ENCODE data around the gene TFE3.

Gene TFE3

GRCh38 chrX:49060914-49061313, 17.8 kb upstream of the TFE3 start:
- no peak for DNase-seq (ENCODE audit: low read depth in 2 of 2)

DNA sequence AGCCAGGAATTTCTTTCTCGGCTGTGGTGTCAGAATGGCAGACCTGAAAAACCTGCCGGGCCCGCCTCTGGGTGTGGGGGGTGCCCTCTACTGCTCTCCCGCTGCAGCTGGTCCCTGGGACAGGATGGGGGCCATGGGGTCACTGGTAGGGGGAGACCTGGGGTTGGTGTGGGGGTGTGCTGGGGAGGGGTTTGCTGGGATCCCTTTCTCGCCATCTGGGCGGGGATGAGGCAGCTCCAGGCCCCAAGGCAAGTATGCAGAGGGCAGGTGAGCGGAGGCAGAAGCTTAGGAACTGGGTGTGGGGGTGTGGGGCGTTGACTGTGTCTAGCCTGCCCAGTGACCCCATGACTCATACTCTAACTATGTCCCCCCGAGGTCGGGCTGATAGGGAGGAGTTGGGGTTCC, 16.5 kb upstream of the TFE3 start:
- DNase-seq (ENCODE audit: low read depth in 2 of 2) = no peak

GRCh38 chrX:49059201-49059600, 16.0 kb upstream of the TFE3 start:
- DNase-seq (ENCODE audit: low read depth in 2 of 2) = no peak

DNA sequence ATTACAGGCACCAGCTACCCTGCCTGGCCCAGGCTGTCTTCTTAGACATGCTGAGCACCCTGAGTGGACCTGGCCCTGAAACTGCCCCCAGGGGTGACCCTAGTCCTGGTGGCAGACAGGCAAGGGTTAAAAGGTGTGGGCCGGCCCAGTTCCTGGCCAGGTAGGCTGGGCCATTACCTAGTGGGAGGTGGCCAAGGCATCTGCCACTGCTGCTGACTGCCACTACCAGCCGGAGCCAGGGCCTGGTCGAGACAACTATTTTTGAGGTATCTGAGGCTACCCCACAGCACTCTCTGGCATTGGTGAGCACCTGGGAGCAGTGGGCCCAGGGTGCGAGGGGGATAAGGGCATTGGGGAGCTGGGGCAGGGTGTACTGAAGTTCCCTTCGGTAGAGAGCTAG, 15.6 kb upstream of the TFE3 start, which contains the start of gene CCDC120:
Gene CCDC120, plus strand, starts transcription at position 206 of the 400 bp plus-strand sequence. CDS start 3,043 bp downstream, outside the sequence.
- DNase-seq (ENCODE audit: low read depth in 2 of 2) = no peak

DNA sequence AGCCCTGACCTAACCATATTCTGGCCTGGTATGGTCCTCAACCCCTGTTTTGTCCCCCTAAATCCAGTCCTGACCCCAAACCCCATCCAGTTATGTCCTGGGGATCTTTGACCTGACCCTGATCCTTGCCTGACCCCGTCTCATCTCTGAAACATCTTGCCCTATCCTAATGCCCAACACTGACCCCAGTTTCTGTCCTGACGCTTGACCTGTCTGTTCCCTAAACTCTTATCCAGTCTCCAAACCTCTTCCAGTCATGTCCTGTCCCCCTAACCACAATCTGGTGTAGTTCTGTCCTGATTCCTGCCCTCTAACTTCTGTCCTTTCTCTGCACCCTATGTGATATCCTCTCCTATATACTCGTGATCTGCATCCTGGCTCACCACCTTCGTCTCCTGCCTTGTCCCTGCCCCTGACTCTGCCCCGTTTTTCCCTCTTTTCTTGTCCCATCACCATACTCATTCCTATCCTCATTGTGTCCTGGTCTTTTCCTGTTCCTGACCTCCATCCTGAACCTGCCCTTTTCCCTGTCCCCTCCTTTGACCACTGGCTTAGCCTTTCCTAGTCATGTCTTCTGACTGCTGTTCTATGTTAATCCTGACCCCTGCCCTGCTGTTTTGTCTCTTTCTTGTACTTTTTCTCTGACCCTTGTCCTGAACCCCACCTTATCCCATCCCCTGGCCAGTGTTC, 11.1 kb upstream of the TFE3 start:
- no peak for DNase-seq (ENCODE audit: low read depth in 2 of 2)

DNA sequence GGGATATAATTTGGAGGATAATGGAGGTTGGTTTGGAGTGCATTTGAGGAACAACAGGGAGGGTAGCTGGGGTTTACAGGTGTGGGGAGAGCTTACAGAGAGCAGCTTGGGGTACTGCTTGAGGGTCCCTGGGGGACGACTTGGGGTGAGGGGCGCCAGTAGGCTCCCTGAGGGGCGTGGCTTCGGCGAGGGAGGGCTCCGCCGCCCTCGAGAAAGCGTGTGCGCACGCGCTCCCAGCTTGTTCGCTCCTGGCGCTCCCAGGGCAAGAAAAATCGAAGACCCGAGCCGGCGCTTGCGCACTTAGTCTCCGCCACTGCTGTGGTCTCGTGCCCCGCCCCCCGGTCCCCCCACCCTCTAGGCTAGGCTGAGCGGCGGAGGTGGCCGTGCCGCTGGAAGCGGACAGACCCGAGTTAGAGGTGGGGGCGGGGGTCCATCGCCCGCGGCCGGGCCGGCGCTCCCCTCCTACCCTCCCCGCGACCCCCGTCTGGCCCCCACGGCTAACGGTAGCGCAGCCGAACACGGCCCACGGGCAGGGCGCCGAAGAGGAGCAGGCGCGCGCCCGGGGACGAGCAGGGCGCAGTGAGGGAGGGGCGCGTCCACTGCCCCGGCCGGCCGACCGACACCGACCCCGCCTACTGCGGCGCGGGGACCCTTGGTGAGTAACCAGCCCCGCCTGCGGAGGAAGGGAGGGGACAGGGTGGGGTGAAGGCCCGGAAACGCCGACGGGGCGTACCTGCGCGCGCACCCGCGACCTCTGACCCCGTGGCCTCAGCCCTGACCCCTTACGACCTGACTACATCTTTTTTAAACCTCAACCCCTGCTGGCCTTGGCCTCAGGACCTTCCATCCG, 10.3 kb upstream of the TFE3 start:
- peak; percentile 26 to 53 for DNase-seq (ENCODE audit: low read depth in 2 of 2)

DNA sequence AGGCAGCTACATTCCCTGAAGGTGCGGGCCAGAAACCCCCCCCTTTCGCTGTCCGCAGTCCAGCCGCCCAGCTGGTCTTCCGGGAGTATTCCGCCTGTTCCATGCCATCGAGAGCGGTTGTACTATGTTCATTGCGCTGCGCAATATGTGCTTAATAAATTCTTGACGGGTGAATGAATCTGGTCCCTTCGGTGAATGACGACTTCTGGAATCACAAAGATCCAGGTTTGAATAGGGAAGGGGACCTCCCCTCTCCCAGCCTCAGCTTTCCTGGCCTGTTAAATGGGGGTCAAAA, 777 bp upstream of the TFE3 start:
- no peak for DNase-seq (ENCODE audit: low read depth in 2 of 2)

- no peak for DNase-seq (ENCODE audit: low read depth in 2 of 2)
Observed at GRCh38 chrX:49042581-49043219, 457 bp downstream of the TFE3 start.

GRCh38 chrX:49041744-49042580, 1.2 kb downstream of the TFE3 start:
- DNase-seq (ENCODE audit: low read depth in 2 of 2) = no peak

GRCh38 chrX:49040376-49040955, 2.7 kb downstream of the TFE3 start:
- DNase-seq (ENCODE audit: low read depth in 2 of 2) = no peak

DNA sequence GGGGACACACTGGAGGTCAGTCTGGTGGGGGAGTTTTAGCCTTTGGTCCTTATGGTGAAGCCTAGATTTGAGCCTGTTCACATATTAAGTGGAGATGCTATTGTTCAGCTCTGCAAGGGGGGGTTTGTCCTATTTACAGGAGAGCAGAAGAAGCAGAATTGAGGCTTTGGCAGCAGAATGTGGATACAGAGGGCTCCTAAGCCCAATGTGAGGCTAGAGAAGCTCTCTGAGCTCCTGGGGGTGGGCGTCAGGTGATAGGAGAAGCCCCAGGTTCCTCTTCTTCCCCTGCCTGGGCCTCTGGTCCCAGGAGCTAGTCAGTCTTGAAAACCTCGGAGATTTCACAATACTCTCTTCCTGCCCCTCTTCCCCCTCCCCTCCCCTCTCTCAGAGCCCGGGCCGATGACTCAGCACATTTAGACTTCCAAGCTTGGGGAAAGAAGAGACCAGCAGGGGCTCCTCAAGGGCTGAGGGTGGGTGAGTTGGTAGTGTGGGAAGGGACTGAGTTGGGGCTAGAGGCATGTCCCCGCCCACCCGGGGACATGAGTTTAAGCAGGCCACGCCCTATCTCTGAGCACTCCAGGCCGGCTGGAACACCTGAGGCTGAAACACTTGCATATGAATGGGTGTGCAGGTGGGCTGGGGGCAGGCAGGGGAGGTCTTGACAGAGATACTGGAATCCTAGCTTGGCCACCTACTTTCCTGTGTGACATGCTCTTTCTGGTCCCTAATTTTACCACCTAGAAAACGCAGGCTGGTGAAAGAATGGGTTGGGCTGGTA, 3.4 kb downstream of the TFE3 start:
- peak; percentile 31 to 41 for DNase-seq (ENCODE audit: low read depth in 2 of 2)

GRCh38 chrX:49037883-49038475, 5.2 kb downstream of the TFE3 start:
- DNase-seq (ENCODE audit: low read depth in 2 of 2) = no peak

DNA sequence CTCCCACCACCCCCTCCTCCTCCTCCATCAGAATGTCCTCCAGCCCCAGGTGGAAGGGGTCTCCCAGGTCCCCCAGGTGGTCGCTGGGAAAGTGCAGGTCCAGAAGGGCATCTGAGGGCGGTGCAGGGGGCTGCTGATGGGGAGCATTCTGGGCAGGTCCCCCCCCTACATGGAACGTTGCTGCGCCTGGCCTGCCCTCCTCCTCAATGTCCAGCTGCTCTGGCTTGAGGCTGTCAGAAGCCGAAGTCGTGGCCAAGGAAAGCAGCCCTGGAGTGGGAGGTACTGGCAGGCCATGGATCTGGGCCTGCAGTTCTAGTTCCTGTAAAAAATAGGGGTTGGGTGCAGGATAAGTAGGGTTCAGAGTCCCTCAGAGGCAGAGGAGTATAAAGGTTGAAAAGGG, 12.9 kb downstream of the TFE3 start:
- no peak for DNase-seq (ENCODE audit: low read depth in 2 of 2)

DNA sequence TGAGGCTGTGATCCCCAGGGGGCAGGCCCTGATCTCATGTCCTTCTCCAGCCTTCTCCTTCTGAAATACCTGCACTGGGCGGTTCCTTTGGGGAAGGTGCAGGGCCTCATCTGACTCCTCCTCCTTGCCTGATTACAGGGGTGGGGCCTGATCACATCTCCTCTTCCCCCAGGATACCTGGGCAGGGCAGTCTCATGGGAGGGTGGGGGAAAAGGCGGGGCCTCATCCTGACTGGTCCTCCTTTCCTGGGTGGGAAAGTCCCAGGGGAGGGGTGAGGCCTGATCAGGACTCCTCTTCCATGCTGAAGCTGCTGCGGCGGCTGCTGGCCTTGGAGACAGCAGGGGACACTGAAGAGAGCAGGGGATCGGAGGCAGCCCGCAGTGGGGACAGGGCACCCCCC, 13.3 kb downstream of the TFE3 start:
- no peak for DNase-seq (ENCODE audit: low read depth in 2 of 2)

GRCh38 chrX:49019599-49020249, 23.4 kb downstream of the TFE3 start:
- DNase-seq (ENCODE audit: low read depth in 2 of 2) = no peak

DNA sequence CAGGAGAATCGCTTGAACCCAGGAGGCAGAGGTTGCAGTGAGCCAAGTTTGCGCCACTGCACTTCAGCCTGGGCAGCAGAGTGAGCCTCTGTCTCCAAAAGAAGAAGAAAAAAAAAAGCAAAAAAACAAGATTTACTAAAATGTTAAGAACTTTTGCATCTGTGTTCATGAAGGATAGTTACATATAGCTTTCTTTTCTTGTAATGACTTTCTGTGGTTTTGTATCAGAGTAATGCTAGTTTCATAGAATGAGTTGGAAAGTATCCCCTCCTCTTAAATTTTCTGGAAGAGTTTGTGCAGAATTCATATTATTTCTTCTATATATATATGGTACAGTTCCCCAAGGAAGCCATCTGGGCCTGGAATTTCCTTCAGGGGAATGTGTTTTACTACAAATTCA, 24.1 kb downstream of the TFE3 start:
- DNase-seq (ENCODE audit: low read depth in 2 of 2) = no peak

DNA sequence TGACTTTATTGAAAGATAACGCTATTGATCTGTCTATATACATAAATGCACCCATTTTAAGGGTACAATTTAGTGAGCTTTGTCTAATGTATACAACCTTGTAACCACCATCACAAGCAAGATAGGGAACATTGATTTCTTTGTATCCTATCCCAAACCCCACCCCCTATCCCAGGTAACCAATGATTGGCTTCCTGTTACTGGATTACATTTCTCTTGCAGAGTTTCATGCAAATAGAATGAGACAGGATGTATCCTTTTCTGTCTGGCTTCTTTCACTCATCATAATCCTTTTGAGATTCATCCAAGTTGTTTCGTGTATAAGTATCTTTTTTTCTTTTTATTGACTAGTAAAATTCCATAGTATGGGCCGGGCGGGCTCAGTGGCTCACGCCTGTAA, 39.5 kb downstream of the TFE3 start:
- no peak for DNase-seq (ENCODE audit: low read depth in 2 of 2)

DNA sequence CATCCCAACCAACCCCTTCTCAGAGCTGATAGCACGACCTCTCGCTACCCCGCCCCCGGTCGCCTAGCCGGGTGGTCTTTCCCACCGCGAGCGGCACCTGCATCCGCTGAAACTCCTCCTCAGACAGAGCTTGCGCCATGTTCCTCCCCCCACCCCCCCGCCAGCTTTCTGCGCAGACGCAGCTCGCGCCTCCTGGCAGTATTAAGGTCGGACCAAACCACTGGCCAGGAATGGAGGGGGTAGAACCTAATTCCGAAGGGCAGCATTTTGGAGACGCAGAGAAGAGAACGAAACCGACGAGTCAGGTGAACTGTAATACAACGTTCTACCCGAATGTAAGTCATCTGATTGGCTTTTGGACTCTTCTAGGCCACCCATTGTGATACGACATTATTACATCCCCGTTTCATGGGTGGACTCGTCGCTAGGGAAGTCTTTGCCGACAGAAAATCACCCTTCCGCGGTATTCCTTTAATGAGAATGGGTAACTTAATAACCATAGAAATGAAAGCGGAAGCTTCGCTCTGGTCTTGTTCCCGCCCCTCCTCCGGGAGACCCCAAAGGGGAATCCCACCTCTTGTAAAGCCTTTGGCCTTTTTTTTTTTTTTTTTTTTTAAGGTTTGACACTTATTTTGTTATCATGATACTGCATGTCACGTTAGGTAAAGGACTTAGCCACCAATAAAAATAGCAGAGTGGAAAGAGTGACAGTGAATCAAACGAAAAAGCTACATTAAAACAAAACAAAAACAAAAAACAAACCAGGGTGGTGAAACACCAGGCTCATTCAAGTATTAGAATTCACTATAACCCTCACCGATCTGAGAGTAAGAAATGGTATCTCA, 40.8 kb downstream of the TFE3 start, which contains the start of gene GRIPAP1:
Gene GRIPAP1, minus strand, starts transcription at position 174 of the 845 bp plus-strand sequence. Its CDS starts 35 bp downstream, at position 139.
- peak; percentile 64 for DNase-seq (ENCODE audit: low read depth in 2 of 2)
